Endodermal cell (in vitro differentiated cells): ENCODE results near the gene MAP3K2. TPM values are rescaled to one million over a fixed set of nuclear protein-coding genes. Genes with fewer than 3 reads are reported as not detected.

Experiments used
- DNase-seq: peaks from one replicate; pipeline ENCODE4 v3.0.0-alpha.2; 2017
- H3K27ac ChIP-seq: 2 replicates; pipeline ENCODE4 v1.5.1; 2013; ENCODE audit warnings: mild to moderate bottlenecking, low read depth, low read length, moderate library complexity
- H3K27me3 ChIP-seq: 2 replicates; pipeline ENCODE4 v1.6.1; 2013; ENCODE audit warnings: mild to moderate bottlenecking, low read length, moderate library complexity; ENCODE audit not compliant: insufficient read depth, control insufficient read depth, poor library complexity, severe bottlenecking
- H3K36me3 ChIP-seq: 2 replicates; pipeline ENCODE4 v1.7.0; 2013; ENCODE audit warnings: mild to moderate bottlenecking, low read length, moderate library complexity; ENCODE audit not compliant: control insufficient read depth, insufficient read depth
- H3K4me1 ChIP-seq: one replicate; pipeline ENCODE4 v1.7.0; 2013; ENCODE audit warnings: low read length; ENCODE audit not compliant: control insufficient read depth, insufficient read depth
- H3K4me3 ChIP-seq: 2 replicates; pipeline ENCODE4 v1.5.1; 2013; ENCODE audit warnings: mild to moderate bottlenecking, low read length, moderate library complexity
- H3K9ac ChIP-seq: 2 replicates; pipeline ENCODE4 v1.6.1; 2013; ENCODE audit warnings: mild to moderate bottlenecking, low read length, moderate library complexity; ENCODE audit not compliant: poor library complexity, severe bottlenecking; ENCODE audit errors: extremely low read depth
- H3K9me3 ChIP-seq: 2 replicates; pipeline ENCODE4 v1.6.1; 2013; ENCODE audit warnings: mild to moderate bottlenecking, low read length, moderate library complexity; ENCODE audit not compliant: control insufficient read depth
- H3K27ac Mint-ChIP-seq: 2 replicates; pipeline ENCODE4 v1.8.0; 2020; ENCODE audit warnings: mixed read lengths
- H3K27me3 Mint-ChIP-seq: 2 replicates; pipeline ENCODE4 v1.8.0; 2021; ENCODE audit warnings: mild to moderate bottlenecking, mixed read lengths; ENCODE audit not compliant: insufficient read depth
- H3K36me3 Mint-ChIP-seq: 2 replicates; pipeline ENCODE4 v1.8.0; 2020; ENCODE audit warnings: low read depth, mixed read lengths
- H3K4me1 Mint-ChIP-seq: 2 replicates; pipeline ENCODE4 v1.8.0; 2020; ENCODE audit warnings: mixed read lengths
- H3K4me3 Mint-ChIP-seq: 2 replicates; pipeline ENCODE4 v1.8.0; 2020; ENCODE audit warnings: mild to moderate bottlenecking, moderate library complexity, mixed read lengths
- H3K9me3 Mint-ChIP-seq: 2 replicates; pipeline ENCODE4 v1.8.0; 2020; ENCODE audit warnings: mild to moderate bottlenecking, mixed read lengths
- WGBS, 2 experiments: methylation state at CpG; one replicate each; pipeline versions ENCODE4 v1.1.5 to v1.1.7; 2013; ENCODE audit warnings: missing lambda C conversion rate in 2 of 2, mixed read lengths in 1 of 2; ENCODE audit not compliant: insufficient coverage in 1 of 2, insufficient read length in 1 of 2; 5-methylcytosine and 5-hydroxymethylcytosine counted together
- total RNA-seq, 2 donors: library from RNA; stranded (reverse); fragmentation: NEBNext Ultra II Directional in 1 of 2; extraction: Animal tissue kit (Norgen Biotek cat#: 25700) in 1 of 2; gene quantifications; 2 replicates in 1 of 2; 3 replicates in 1 of 2; pipeline ENCODE4 v1.2.1, GENCODE V29; 2021
- TF ChIP-seq, protein P1 (sequence below): fragments of 200-600 bp; sonication (generic); conservative IDR thresholded peaks from 2 replicates; pipeline ENCODE4 v1.5.0; 2021; ENCODE audit warnings: antibody characterized with exemption, mild to moderate bottlenecking

Gene MAP3K2
- total RNA-seq, 2 donors from 2014 or later: 27.9 to 31.6 TPM

DNA sequence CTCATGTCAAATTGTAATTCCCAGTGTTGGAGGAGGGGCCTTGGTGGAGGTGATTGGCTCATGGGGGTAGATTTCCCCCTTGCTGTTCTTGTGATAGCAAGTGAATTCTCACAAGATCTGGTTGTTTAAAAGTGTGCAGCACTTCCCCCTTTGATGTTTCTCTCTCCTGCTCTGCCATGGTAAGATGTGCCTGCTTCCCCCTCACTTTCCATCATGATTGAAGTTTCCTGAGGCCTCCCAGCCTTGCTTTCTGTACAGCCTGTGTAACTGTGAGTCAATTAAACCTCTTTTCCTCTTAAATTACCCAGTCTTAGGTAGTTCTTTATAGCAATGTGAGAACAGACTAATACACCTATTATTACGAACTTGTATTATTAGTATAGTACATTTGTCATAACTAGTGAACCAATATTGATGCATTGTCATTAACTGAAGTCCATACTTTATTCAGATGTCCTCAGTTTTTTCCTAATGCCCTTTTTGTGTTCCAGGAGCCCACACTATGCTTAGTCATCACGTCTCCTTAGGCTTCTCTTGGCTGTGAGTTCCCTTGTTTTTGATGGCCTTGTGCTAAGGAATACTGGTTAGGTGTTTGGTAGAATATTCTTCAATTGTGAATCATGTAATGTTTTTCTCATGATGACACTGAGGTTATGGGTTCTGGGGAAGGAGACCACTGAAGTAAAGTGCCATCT, 4.5 kb upstream of the MAP3K2 start:
- no peaks in the 10 kb centered on the region for H3K27me3 ChIP-seq
- H3K36me3 ChIP-seq: no peaks in the 10 kb centered on the region
- TF ChIP-seq, protein P1, sequence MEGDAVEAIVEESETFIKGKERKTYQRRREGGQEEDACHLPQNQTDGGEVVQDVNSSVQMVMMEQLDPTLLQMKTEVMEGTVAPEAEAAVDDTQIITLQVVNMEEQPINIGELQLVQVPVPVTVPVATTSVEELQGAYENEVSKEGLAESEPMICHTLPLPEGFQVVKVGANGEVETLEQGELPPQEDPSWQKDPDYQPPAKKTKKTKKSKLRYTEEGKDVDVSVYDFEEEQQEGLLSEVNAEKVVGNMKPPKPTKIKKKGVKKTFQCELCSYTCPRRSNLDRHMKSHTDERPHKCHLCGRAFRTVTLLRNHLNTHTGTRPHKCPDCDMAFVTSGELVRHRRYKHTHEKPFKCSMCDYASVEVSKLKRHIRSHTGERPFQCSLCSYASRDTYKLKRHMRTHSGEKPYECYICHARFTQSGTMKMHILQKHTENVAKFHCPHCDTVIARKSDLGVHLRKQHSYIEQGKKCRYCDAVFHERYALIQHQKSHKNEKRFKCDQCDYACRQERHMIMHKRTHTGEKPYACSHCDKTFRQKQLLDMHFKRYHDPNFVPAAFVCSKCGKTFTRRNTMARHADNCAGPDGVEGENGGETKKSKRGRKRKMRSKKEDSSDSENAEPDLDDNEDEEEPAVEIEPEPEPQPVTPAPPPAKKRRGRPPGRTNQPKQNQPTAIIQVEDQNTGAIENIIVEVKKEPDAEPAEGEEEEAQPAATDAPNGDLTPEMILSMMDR: no peak
- no peak overlapping the region for H3K4me3 Mint-ChIP-seq
- H3K4me1 ChIP-seq: no peaks in the 10 kb centered on the region
- H3K27ac ChIP-seq: no peak overlapping the region
- no peak overlapping the region for H3K27ac Mint-ChIP-seq
- no peaks in the 10 kb centered on the region for H3K27me3 Mint-ChIP-seq
- DNase-seq: no peak
- peaks cover 14% of the 10 kb centered on the region for H3K36me3 Mint-ChIP-seq
- no peak overlapping the region for H3K4me3 ChIP-seq
- peaks cover 9% of the 10 kb centered on the region for H3K4me1 Mint-ChIP-seq
- no peak overlapping the region for H3K9ac ChIP-seq
- peaks cover 10% of the 10 kb centered on the region for H3K9me3 Mint-ChIP-seq
- H3K9me3 ChIP-seq: peaks cover 4% of the 10 kb centered on the region
- WGBS, 2 experiments: 96 to 100% methylated on average over 1 of the region's 2 CpGs

DNA sequence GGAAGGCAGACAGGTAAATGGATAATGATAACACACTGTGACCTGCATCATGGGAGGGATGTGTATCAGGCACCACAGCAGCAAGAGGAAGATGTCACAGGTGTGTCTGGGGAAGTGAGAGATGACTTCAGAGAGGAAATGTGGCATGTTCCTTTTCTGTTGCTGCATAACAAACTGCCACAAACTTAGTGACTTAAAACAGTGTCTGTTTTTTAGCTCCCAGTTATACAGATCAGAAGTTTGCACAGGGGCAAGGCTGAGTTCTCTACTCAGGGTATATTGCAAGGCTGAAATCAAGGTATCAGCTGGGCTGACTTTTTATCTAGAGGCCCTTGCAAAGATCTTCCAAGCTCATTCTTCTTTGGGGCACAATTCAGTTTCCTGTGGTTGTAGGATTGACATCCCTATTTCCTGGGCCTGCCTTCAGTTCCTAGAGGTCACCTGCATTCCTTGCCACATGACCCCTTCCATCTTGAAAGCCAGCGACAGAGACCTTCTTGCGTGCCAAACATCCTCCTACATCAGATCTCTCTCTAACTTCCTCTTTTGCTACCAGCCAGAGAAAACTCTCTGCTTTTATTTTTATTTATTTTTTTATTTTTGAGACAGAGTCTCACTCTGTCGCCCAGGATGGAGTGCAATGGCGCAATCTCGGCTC, 2.1 kb upstream of the MAP3K2 start:
- no peaks in the 10 kb centered on the region for H3K27me3 ChIP-seq
- no peak overlapping the region for H3K4me3 ChIP-seq
- no peak overlapping the region for H3K9ac ChIP-seq
- H3K36me3 Mint-ChIP-seq: peaks cover 17% of the 10 kb centered on the region
- peaks cover 4% of the 10 kb centered on the region for H3K9me3 ChIP-seq
- peaks cover 23% of the 10 kb centered on the region for H3K4me1 Mint-ChIP-seq
- no peaks in the 10 kb centered on the region for H3K36me3 ChIP-seq
- no peak overlapping the region for H3K27ac ChIP-seq
- no peak overlapping the region for H3K27ac Mint-ChIP-seq
- H3K27me3 Mint-ChIP-seq: no peaks in the 10 kb centered on the region
- TF ChIP-seq, protein P1: no peak
- WGBS, 2 experiments: 90 to 97% methylated on average over 3 to 5 of the region's 5 CpGs
- no peaks in the 10 kb centered on the region for H3K4me1 ChIP-seq
- H3K9me3 Mint-ChIP-seq: peaks cover 10% of the 10 kb centered on the region
- H3K4me3 Mint-ChIP-seq: no peak overlapping the region
- DNase-seq: peak; percentile 41

DNA sequence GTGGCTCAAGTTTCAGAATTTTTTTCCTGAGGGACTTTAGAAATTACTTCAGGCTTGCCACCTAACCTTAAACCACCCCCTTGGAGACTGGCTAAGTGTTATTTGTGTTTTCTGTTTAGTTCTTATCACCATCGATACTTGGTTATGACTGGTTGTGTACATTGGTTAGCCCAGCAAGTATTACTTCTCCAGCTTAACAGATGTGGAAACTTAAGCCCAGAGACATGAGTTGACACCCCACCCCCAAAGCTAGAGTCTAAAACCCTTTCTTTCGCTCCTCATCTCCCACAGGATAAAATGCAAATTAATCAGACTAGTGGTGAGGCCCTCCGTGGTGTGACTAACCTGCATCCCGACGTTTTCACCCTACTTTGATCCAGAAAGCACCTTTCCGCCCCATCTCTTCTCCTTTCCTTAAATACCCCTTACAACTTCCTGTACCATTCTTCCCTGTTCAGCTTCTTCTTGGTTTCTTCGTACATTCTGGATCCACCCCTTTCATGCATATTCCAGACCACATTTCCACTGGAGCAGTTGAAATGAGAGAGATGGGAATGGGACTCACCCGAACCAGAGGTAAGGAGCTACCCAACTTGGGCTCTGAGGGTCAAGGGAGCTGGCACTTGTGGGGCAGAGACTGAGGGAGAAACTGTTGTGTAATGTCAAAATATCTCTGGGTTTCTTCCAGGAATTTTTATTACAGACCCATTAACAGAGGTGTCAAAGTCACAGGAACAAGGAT, 819 bp upstream of the MAP3K2 start:
- H3K4me3 ChIP-seq: peak overlapping the region; percentile 73
- TF ChIP-seq, protein P1: no peak
- H3K9me3 Mint-ChIP-seq: peaks cover 4% of the 10 kb centered on the region
- DNase-seq: peak; percentile 50
- no peak overlapping the region for H3K27ac ChIP-seq
- peaks cover 18% of the 10 kb centered on the region for H3K36me3 Mint-ChIP-seq
- H3K27me3 ChIP-seq: no peaks in the 10 kb centered on the region
- H3K9me3 ChIP-seq: peaks cover 2% of the 10 kb centered on the region
- H3K4me1 Mint-ChIP-seq: peaks cover 23% of the 10 kb centered on the region
- H3K4me1 ChIP-seq: no peaks in the 10 kb centered on the region
- H3K9ac ChIP-seq: peak overlapping the region; percentile 54
- H3K4me3 Mint-ChIP-seq: peak overlapping the region; percentile 66
- H3K27ac Mint-ChIP-seq: peak overlapping the region; percentile 94
- no peaks in the 10 kb centered on the region for H3K27me3 Mint-ChIP-seq
- 59 to 61% methylated on average over 5 to 8 of the region's 8 CpGs for WGBS, 2 experiments
- H3K36me3 ChIP-seq: no peaks in the 10 kb centered on the region
